Stimulated activated effector memory CD8-positive, alpha-beta T cell treated with anti-CD3 and anti-CD28 coated beads, Interleukin-12 subunit alpha, Interleukin-12 subunit beta, amount 100 ng/mL, for 72 hours (primary cell): ENCODE data around the gene KRT28.

Experiments used
- ATAC-seq: fragments of 150-1000 bp; cut with Tn5 transposase; 2 replicates; pipeline ENCODE4 v1.10.0; 2021
- DNase-seq, 2 donors: peaks; one replicate each; pipeline ENCODE4 v3.0.0; 2021 to 2022; ENCODE audit warnings: low spot score in 2 of 2
- H3K27ac Mint-ChIP-seq: one replicate; pipeline ENCODE4 v1.8.0; 2022; ENCODE audit warnings: mild to moderate bottlenecking, mixed read lengths
- H3K36me3 Mint-ChIP-seq: one replicate; pipeline ENCODE4 v1.8.0; 2022; ENCODE audit warnings: mild to moderate bottlenecking, mixed read lengths
- H3K4me1 Mint-ChIP-seq: one replicate; pipeline ENCODE4 v1.8.0; 2022; ENCODE audit warnings: mixed read lengths
- H3K4me3 Mint-ChIP-seq: one replicate; pipeline ENCODE4 v1.8.0; 2022; ENCODE audit warnings: mild to moderate bottlenecking, mixed read lengths
- H3K9me3 Mint-ChIP-seq: one replicate; pipeline ENCODE4 v1.8.0; 2022; ENCODE audit warnings: mixed read lengths

The KRT28 gene, protein sequence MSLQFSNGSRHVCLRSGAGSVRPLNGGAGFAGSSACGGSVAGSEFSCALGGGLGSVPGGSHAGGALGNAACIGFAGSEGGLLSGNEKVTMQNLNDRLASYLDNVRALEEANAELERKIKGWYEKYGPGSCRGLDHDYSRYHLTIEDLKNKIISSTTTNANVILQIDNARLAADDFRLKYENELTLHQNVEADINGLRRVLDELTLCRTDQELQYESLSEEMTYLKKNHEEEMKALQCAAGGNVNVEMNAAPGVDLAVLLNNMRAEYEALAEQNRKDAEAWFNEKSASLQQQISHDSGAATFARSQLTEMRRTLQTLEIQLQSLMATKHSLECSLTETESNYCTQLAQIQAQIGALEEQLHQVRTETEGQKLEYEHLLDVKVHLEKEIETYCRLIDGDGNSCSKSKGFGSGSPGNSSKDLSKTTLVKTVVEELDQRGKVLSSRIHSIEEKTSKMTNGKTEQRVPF

DNA sequence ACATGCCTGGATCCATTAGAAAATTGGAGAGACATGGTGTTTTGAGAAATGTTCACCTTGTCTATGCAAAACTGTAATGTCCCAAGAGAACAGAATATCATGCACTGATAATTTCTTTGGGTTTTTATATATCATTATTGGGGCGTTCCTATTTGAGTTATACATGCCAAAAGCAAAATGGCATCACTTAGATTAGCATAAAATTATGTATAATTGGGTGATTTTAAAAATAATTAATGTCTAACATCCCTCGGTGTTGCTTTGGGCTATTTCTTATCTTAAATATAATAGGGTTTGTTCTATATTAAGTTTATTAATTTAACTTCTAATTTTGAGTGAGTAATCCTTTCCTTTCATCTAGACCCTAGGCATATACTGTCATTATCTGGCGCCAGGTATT, at the start of gene KRT28:
KRT28 (minus strand) TSS at position 101 of the 400 bp plus-strand sequence; CDS start at position 35, 66 bp downstream.
- Mint-ChIP-seq H3K4me1 (no peaks in the 10 kb centered on the region), H3K27ac (no peak within 1 kb of the TSS), H3K36me3 (no peaks in the 10 kb centered on the region), H3K9me3 (no peaks in the 10 kb centered on the region), H3K4me3 (no peak within 1 kb of the TSS)
- no peak for DNase-seq
- no peak for ATAC-seq

DNA sequence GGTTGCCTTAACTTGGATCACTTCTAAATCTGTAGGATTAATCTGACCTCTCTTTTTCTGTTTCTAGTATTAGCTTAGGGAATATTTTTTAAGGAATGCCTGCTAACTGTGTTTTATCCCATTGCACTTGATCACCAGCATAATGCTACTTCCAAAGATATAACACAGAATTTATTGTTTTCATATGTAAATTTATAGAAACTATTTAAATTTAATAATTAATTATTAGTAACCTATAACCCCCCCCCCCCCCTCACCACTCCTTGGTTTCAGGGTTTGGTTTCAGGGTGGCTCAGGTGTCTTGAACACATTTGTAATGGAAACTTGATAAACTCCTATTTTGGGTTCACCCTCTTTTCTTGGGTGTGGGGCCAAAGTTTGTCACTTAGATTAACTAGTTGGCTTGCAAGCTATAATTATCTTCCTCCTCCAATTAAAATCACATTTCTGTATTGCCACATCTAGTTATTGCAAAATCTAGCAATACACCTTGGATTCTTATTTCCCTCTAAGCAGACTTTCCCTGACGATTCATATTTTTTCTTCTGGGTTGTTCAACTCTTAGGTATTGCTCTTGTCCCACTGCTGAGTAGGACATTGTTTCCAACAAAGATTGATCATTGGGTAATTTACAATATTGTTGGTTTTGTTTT, 49.0 kb upstream of the KRT28 start:
- H3K9me3 Mint-ChIP-seq, result no peaks in the 10 kb centered on the region
- no peaks in the 10 kb centered on the region for H3K4me1 Mint-ChIP-seq
- H3K36me3 Mint-ChIP-seq, result no peaks in the 10 kb centered on the region
- H3K27ac Mint-ChIP-seq, result no peak overlapping the region
- DNase-seq, result no peak
- H3K4me3 Mint-ChIP-seq, result no peak overlapping the region
- ATAC-seq, result no peak

DNA sequence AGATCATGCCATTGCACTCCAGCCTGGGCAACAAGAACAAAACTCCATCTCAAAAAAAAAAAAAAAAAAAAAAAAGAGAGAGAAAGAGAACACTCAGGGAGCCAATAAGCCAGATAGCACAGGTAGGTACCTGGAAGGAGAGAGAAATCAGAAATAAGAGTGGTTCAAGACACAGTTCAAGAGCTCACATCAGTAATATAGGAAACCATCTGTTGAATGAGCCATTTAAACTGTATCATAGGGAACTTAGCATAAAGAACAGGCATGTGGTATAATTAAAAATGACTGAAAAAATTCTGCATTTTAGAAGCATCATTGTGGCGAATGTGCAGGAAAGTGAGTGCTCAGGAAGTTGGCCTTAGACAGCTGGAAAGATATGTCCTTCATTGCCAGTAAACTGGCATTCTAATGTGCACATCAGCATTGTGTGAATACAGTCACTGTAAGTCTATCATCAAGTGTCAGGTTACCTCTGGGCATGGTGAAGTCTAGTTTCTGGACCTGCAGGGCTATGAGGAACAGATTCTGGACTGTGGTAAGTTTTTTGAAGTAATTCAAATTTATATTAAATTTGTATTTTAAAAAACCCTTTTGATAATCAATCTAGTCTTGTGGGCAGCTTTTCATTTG, 46.9 kb upstream of the KRT28 start:
- Mint-ChIP-seq H3K9me3 (no peaks in the 10 kb centered on the region), H3K27ac (no peak overlapping the region), H3K4me1 (no peaks in the 10 kb centered on the region), H3K4me3 (no peak overlapping the region), H3K36me3 (no peaks in the 10 kb centered on the region)
- DNase-seq (no peak), ATAC-seq (no peak)

DNA sequence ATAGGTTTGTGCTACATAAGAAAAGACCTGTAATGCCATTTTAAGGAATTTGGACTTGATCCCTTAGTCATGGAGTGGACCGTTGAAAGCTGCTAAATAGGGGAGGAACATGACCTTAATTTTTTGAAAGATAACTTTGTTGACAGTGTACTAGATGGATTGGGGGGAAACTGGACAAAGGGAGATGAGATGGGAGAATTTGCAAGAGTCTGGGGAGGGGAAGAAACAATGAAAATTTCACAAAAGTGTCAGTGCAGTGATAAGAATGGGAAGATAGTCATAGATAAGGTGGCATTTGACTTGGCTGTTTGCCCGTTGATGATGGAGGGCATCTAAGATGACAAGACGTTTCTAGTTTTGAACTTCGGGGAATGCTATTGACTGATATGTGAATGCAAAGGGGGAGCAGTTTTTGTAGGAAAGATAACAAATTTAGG, 44.9 kb upstream of the KRT28 start:
- DNase-seq (no peak), ATAC-seq (no peak)
- no peak overlapping the region for H3K27ac Mint-ChIP-seq
- no peaks in the 10 kb centered on the region for H3K36me3 Mint-ChIP-seq
- H3K4me1 Mint-ChIP-seq, result no peaks in the 10 kb centered on the region
- no peaks in the 10 kb centered on the region for H3K9me3 Mint-ChIP-seq
- H3K4me3 Mint-ChIP-seq, result no peak overlapping the region

DNA sequence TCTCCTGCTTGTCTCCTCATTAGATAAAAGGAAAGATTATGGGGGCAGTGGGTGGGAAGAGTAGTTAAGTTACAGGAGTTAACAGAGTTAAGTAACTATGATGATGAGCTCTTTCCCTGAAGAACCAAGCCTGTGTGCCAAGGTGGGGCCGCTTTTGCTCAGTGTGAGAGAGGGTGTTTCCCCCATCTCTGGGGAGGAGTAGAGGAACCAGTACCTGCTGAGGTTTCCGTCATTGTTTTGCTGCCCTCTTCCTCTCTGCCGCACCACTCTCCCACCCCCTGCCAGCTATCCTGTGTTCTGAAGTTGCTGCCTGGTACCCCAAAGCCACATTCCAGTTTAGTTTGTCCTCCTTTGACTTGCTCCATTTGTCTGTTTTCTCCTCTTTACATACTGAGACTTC, 43.5 kb upstream of the KRT28 start:
- Mint-ChIP-seq H3K27ac (no peak overlapping the region), H3K4me1 (no peaks in the 10 kb centered on the region), H3K4me3 (no peak overlapping the region), H3K9me3 (no peaks in the 10 kb centered on the region), H3K36me3 (no peaks in the 10 kb centered on the region)
- no peak for ATAC-seq
- no peak for DNase-seq

DNA sequence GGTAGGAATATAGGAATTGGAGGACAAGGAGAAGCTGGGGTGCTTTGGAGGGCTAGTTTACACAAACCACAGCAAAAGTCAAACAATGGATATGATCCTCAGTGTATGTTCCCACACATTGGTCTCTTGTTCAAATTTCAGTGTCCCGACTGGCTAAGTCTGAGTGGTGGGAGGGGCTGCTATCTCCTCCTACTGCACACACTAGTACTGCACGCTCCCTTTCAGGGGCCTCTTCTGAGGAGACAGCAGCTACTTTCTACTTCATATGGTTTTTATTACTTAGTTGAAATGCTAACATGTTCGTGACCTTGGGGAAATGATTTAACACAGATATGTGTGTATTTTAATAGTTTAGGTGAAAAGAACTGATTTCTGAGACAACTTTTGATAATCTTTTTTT, 41.5 kb upstream of the KRT28 start:
- no peak for DNase-seq
- no peak for ATAC-seq
- Mint-ChIP-seq H3K4me1 (no peaks in the 10 kb centered on the region), H3K27ac (no peak overlapping the region), H3K36me3 (no peaks in the 10 kb centered on the region), H3K4me3 (no peak overlapping the region), H3K9me3 (no peaks in the 10 kb centered on the region)

DNA sequence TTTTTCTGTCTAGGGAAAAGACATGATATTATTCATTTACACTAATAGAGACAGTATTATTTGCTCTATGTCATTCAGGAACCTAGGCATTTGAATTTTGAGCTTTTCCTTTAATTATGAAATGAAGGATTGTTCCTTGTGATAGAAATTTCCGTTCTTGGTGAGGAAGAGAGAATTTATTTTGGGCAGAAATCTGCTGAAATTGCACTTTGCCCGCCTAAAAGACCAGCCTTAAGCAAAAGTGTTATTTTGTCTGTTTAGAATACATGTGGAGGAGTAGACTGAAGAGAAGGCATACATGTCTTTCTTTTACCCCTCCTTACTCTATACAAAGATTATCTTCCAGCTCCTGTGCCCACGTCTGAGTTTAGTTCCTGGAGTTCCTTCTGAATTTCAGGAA, 39.4 kb upstream of the KRT28 start:
- ATAC-seq, result no peak
- Mint-ChIP-seq H3K27ac (no peak overlapping the region), H3K9me3 (no peaks in the 10 kb centered on the region), H3K36me3 (peaks cover 10% of the 10 kb centered on the region), H3K4me1 (no peaks in the 10 kb centered on the region), H3K4me3 (no peak overlapping the region)
- no peak for DNase-seq

DNA sequence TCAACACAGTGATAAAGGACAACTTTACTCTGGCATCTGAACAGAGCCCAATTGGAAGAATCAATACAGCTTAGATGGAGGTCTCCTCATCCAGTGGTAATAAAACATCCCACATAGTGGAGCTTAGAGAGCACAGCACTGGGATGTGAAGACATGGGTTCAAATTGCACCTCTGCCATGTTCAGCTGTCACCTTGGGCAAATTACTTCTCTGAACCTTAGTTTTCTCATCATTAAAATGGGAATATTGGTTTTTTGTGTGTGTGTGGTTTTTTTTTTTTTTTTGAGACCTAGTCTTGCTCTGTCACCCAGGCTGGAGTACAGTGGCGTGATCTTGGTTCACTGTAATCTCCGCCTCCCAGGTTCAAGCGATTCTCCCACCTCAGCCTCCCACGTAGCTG, 36.3 kb upstream of the KRT28 start:
- Mint-ChIP-seq H3K4me3 (no peak overlapping the region), H3K4me1 (no peaks in the 10 kb centered on the region), H3K9me3 (no peaks in the 10 kb centered on the region), H3K36me3 (peaks cover 11% of the 10 kb centered on the region), H3K27ac (no peak overlapping the region)
- DNase-seq (no peak), ATAC-seq (no peak)

DNA sequence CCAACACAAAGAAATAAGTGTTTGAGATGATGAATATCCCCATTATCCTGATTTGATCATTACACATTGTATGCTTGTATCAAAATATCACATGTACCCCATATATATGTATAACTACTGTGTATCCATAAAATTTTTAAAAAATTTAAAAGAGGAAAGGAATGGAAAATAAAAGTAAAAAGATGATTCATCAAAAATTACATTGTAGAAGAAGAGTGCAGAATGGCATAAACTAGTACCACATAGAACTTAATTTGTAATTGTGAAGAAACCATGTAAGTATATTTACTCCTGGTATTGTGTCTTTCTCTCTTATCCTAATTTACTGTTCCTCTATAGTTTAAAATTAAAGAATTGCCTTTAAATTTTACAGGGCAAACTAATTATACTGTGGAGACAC, 34.1 kb upstream of the KRT28 start:
- Mint-ChIP-seq H3K27ac (no peak overlapping the region), H3K9me3 (no peaks in the 10 kb centered on the region), H3K36me3 (peaks cover 11% of the 10 kb centered on the region), H3K4me3 (no peak overlapping the region), H3K4me1 (no peaks in the 10 kb centered on the region)
- ATAC-seq, result no peak
- no peak for DNase-seq

DNA sequence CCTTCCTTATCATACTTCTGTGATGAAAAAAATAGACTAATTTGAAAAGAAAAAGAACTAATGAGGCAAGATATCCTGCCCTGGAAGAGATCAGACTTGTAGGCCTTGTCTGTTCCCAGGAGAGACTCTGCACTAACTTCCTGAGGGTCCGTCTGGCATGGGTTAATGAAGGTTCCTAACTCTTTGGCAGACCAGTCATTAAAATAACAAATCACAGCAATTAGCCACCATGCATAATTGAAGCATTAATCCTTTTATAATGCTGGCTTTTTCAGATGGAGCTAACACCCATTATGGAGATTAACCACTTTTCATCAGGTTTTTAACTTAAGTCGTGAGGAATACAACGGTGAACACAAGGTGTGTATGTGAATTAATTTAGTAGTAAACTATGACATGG, 33.1 kb upstream of the KRT28 start:
- Mint-ChIP-seq H3K36me3 (peaks cover 11% of the 10 kb centered on the region), H3K27ac (no peak overlapping the region), H3K4me1 (no peaks in the 10 kb centered on the region)

DNA sequence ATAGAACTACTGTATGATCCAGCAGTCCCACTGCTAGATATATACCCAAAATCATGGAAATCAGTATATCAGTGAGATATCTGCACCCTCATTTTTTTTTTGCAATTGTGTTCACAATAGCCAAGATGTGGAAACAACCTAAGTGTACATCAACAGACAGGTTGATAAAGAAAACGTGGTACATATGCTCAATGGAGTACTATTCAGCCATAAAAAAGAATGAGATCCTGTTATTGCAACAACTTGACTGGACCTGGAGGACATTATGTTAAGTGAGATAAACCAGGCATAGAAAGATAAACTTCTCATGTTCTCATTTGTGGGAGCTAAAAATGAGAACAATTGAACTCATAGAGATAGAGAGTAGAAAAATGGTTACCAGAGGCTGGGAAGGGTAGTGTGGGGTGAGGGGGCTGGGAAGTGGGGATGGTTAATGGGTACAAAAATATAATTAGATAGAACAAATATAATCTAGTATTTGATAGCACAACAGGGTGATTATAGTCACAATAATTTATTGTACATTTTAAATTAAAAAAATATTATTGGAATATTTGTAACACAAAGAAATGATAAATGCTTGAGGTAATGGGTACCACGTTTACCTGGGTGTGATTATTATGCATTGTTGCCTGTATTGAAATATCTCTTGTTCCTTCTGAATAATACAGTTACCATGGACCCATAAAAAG, 30.5 kb upstream of the KRT28 start:
- no peak for ATAC-seq
- no peaks in the 10 kb centered on the region for H3K9me3 Mint-ChIP-seq

More for the DNA sequence above, 33.1 kb upstream of the KRT28 start:
- DNase-seq, result no peak
- no peak for ATAC-seq
- Mint-ChIP-seq H3K9me3 (no peaks in the 10 kb centered on the region), H3K4me3 (no peak overlapping the region)

DNA sequence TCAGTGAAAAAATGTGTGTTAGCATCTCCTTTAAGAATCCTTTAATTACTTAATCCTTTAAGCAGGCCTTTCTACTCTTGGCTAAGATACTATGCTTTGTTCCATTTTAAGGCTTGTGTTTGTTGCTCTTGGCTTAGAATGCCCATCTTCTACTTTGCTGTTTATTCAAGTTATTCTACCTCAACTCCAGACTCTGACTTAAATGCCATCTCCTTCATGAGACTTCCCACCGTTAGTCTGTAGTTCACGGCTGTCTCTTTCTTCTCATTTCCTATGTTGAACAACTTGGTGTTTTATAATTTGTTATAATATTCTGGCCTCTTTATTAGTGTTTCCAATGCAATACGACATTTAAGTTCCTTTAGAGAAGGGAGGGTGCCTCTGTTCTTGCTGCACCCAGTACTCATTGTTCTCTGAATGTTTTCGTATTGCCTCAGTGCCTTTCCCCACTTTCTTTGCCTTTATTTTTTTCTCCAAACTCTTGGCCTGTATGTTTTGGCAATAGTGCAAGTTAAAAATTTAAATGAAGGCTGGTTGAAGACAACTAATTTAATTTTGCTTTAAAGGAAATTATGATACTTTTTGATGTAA, 28.8 kb upstream of the KRT28 start:
- Mint-ChIP-seq H3K9me3 (no peaks in the 10 kb centered on the region), H3K36me3 (no peaks in the 10 kb centered on the region), H3K4me1 (no peaks in the 10 kb centered on the region), H3K27ac (no peak overlapping the region), H3K4me3 (no peak overlapping the region)
- ATAC-seq (no peak), DNase-seq (no peak)

More for the DNA sequence above, 30.5 kb upstream of the KRT28 start:
- Mint-ChIP-seq H3K4me1 (no peaks in the 10 kb centered on the region), H3K4me3 (no peak overlapping the region), H3K27ac (no peak overlapping the region), H3K36me3 (peaks cover 11% of the 10 kb centered on the region)
- no peak for DNase-seq

DNA sequence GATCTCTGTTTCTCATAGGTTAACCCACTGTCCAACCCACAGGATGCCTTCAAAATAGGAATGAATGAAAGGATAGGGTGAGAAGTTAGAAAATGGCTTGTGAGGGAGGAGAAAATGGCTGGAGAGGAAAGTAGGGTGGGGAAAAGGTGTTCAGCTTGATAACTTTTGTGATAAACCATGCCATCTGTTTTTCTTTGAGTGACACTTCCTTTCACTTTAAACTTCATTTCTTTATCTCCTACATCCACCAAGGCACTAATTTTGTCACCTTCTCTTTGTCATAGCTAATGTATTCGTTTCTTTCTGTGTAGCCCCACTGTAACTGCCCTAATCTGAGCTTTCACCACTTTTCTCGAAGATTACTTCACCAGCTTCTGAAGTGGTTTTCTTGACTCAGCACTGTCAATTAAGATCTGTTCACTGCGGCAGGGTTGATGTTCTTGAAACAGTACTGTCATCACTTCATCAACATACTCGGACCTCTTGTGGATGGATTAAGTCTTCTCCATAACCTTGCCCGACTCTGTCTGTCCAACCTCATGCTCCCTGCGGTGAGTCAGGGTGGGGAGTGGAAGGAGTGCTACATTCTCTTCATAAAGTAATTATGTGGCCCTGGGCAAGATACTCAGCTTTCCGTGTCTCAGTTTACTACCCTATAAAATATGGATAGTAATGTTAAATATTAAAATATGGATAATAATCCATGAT, 28.1 kb upstream of the KRT28 start:
- ATAC-seq (peak; percentile 80), DNase-seq (no peak)
- H3K27ac Mint-ChIP-seq, result no peak overlapping the region
- H3K4me1 Mint-ChIP-seq, result no peaks in the 10 kb centered on the region
- no peaks in the 10 kb centered on the region for H3K9me3 Mint-ChIP-seq
- H3K36me3 Mint-ChIP-seq, result no peaks in the 10 kb centered on the region
- no peak overlapping the region for H3K4me3 Mint-ChIP-seq

DNA sequence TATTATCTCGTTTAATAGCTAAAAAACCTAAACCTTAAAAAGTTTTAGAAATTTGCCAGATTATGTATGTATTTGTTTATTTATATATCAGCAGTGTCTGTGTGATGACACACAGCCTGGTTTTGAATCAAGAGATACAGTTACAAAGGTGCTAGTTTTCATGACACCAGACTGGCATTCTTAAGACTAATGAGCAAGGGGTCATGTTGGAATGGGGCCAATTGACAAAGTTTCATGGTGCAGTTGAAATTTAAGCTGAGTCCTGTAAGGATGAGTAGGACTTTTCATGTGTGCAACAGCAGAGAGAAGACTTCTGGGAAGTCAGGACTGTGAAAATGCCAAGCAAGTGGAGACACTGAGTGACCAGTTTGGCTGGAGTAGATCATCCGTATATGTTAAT, 25.8 kb upstream of the KRT28 start:
- H3K36me3 Mint-ChIP-seq, result no peaks in the 10 kb centered on the region
- H3K4me3 Mint-ChIP-seq, result no peak overlapping the region
- H3K4me1 Mint-ChIP-seq, result peaks cover 1% of the 10 kb centered on the region
- no peak overlapping the region for H3K27ac Mint-ChIP-seq
- ATAC-seq, result no peak
- DNase-seq, result no peak
- no peaks in the 10 kb centered on the region for H3K9me3 Mint-ChIP-seq
